GM23248 (cell line): ENCODE measurements around the gene SPP1.

Experiments
- EZH2 ChIP-seq: fragments of 200-600 bp; sonication (generic); IDR thresholded peaks from 2 replicates; pipeline ENCODE4 v1.6.1; 2018; ENCODE audit warnings: antibody characterized with exemption, mild to moderate bottlenecking; ENCODE audit not compliant: insufficient read depth, poor library complexity, severe bottlenecking
- EZH2phosphoT487 ChIP-seq: fragments of 200-600 bp; sonication (generic); IDR thresholded peaks from 2 replicates; pipeline ENCODE4 v1.6.1; 2018; ENCODE audit warnings: antibody characterized with exemption, moderate library complexity, mild to moderate bottlenecking, low read depth; ENCODE audit not compliant: insufficient read depth

- TF ChIP-seq EZH2 (no peak), EZH2phosphoT487 (no peak)
Measured at GRCh38 chr4:87931932-87932331, 43.6 kb upstream of the SPP1 start.
